H1 (cell line): ENCODE data around the gene PAQR4. TPM values are rescaled to one million over a fixed set of nuclear protein-coding genes. Genes with fewer than 3 reads are reported as not detected.

Experiments
- CTCF ChIA-PET: fragments of 300-600 bp; sonication (Branson Sonifier 250); formaldehyde crosslinking; loops from one replicate; lab custom pipeline; 2021; ENCODE audit not compliant: partially characterized antibody; lab: Charles Lee
- POLR2A ChIA-PET: fragments of 300-600 bp; sonication (Branson Sonifier 250); formaldehyde crosslinking; loops from one replicate; lab custom pipeline; 2021; ENCODE audit warnings: inconsistent platforms; ENCODE audit not compliant: partially characterized antibody; lab: Charles Lee
- DNase-seq, 2 experiments: peaks; one replicate each; pipeline versions ENCODE4 v3.0.0 to v3.0.0-alpha.2; 2010 to 2022; ENCODE audit warnings: low spot score in 2 of 2, low read depth in 1 of 2, mixed read lengths in 1 of 2
- FAIRE-seq: peaks from 2 replicates; lab custom pipeline; 2011; peaks lifted over from hg19 to GRCh38; lab: Jason Lieb, UNC
- H2AFZ ChIP-seq: 2 replicates; pipeline ENCODE4 v1.8.1; 2012; ENCODE audit warnings: low read length, inconsistent platforms
- H2AK5ac ChIP-seq: 2 replicates; pipeline ENCODE4 v1.6.1; 2013; ENCODE audit warnings: low read depth, low read length
- H2BK120ac ChIP-seq: replicated peaks from 2 replicates; pipeline ENCODE3; 2013; ENCODE audit warnings: low read depth, low read length, inconsistent platforms
- H2BK12ac ChIP-seq: 2 replicates; pipeline ENCODE4 v1.6.1; 2013; ENCODE audit warnings: low read depth, low read length
- H2BK15ac ChIP-seq: 2 replicates; pipeline ENCODE4 v1.6.1; 2013; ENCODE audit warnings: low read length
- H2BK20ac ChIP-seq: 2 replicates; pipeline ENCODE4 v1.6.1; 2013; ENCODE audit warnings: low read length
- H2BK5ac ChIP-seq: 2 replicates; pipeline ENCODE4 v1.6.1; 2013; ENCODE audit warnings: low read depth, low read length
- H3K14ac ChIP-seq: 2 replicates; pipeline ENCODE4 v1.6.1; 2013; ENCODE audit warnings: inconsistent platforms; ENCODE audit not compliant: insufficient read length
- H3K18ac ChIP-seq: 2 replicates; pipeline ENCODE4 v1.6.1; 2013; ENCODE audit warnings: low read length; ENCODE audit errors: extremely low read depth
- H3K23ac ChIP-seq: 2 replicates; pipeline ENCODE4 v1.6.1; 2013; ENCODE audit warnings: inconsistent platforms; ENCODE audit not compliant: insufficient read length
- H3K23me2 ChIP-seq: 2 replicates; pipeline ENCODE4 v1.6.1; 2013; ENCODE audit warnings: low read depth, low read length
- H3K27ac ChIP-seq: 2 replicates; pipeline ENCODE4 v1.6.1; 2011; ENCODE audit warnings: low read depth, low read length, inconsistent platforms
- H3K27me3 ChIP-seq, 4 experiments: replicated peaks in 1 of 4; 1 replicate in 1 of 4; 2 replicates in 3 of 4; pipeline versions ENCODE4 v1.6.1 to v1.8.1; 2011 to 2013; ENCODE audit warnings: low read length in 3 of 4, mild to moderate bottlenecking in 3 of 4, inconsistent platforms in 2 of 4, mixed read lengths in 2 of 4, moderate library complexity in 1 of 4; ENCODE audit not compliant: control insufficient read depth in 3 of 4, insufficient read depth in 3 of 4; ENCODE audit errors: extremely low read depth in 1 of 4
- H3K36me3 ChIP-seq, 4 experiments: 2 replicates each; pipeline versions ENCODE4 v1.6.1 to v1.8.1; 2011 to 2013; ENCODE audit warnings: mild to moderate bottlenecking in 4 of 4, low read length in 3 of 4, moderate library complexity in 2 of 4, control low read depth in 1 of 4, inconsistent platforms in 1 of 4; ENCODE audit not compliant: insufficient read depth in 4 of 4, control insufficient read depth in 2 of 4
- H3K4ac ChIP-seq: replicated peaks from 2 replicates; pipeline ENCODE3; 2013; ENCODE audit warnings: low read length, low read depth, mixed read lengths, inconsistent platforms; ENCODE audit not compliant: insufficient read length
- H3K4me1 ChIP-seq, 4 experiments: replicated peaks in 1 of 4; 1 replicate in 1 of 4; 2 replicates in 3 of 4; pipeline versions ENCODE4 v1.6.1 to v1.8.1; 2011 to 2013; ENCODE audit warnings: low read length in 3 of 4, inconsistent platforms in 2 of 4, mixed read lengths in 1 of 4; ENCODE audit not compliant: insufficient read depth in 4 of 4, control insufficient read depth in 3 of 4
- H3K4me2 ChIP-seq, 2 experiments: 2 replicates each; pipeline versions ENCODE4 v1.6.1 to v1.8.1; 2011 to 2013; ENCODE audit warnings: low read depth in 2 of 2, low read length in 2 of 2, control low read depth in 1 of 2, inconsistent platforms in 1 of 2, mild to moderate bottlenecking in 1 of 2; ENCODE audit not compliant: insufficient read depth in 1 of 2
- H3K4me3 ChIP-seq, 4 experiments: fragments of 200-600, 300-600 bp in 1 of 4; sonication (generic), shearing (Covaris generic), sonication (Bioruptor Twin) in 1 of 4; 2 replicates each; pipeline versions ENCODE4 v1.5.1 to v1.8.1; 2011 to 2016; ENCODE audit warnings: low read length in 4 of 4, low read depth in 3 of 4, control low read depth in 2 of 4, inconsistent platforms in 2 of 4, mild to moderate bottlenecking in 2 of 4, mixed read lengths in 1 of 4, moderate library complexity in 1 of 4; ENCODE audit not compliant: insufficient read depth in 2 of 4; ENCODE audit errors: extremely low read depth in 1 of 4
- H3K56ac ChIP-seq: replicated peaks from 2 replicates; pipeline ENCODE3; 2013; ENCODE audit warnings: low read depth, mild to moderate bottlenecking, mixed read lengths, low read length, inconsistent platforms; ENCODE audit not compliant: insufficient read length
- H3K79me1 ChIP-seq: 2 replicates; pipeline ENCODE4 v1.6.1; 2013; ENCODE audit warnings: low read depth, low read length, control low read depth
- H3K79me2 ChIP-seq, 2 experiments: 2 replicates each; pipeline versions ENCODE4 v1.6.1 to v1.8.1; 2012 to 2013; ENCODE audit warnings: low read length in 2 of 2, mild to moderate bottlenecking in 2 of 2, inconsistent platforms in 1 of 2; ENCODE audit not compliant: insufficient read depth in 2 of 2, control insufficient read depth in 1 of 2
- H3K9ac ChIP-seq, 4 experiments: replicated peaks in 1 of 4; 1 replicate in 1 of 4; 2 replicates in 3 of 4; pipeline versions ENCODE4 v1.6.1 to v1.8.1; 2011 to 2013; ENCODE audit warnings: low read depth in 3 of 4, low read length in 3 of 4, control low read depth in 2 of 4, mild to moderate bottlenecking in 2 of 4, moderate library complexity in 2 of 4, inconsistent platforms in 1 of 4; ENCODE audit errors: extremely low read depth in 1 of 4
- H3K9me3 ChIP-seq, 2 experiments: 2 replicates each; pipeline versions ENCODE4 v1.6.1 to v1.8.1; 2012 to 2013; ENCODE audit warnings: mild to moderate bottlenecking in 2 of 2, moderate library complexity in 2 of 2, control low read depth in 1 of 2, inconsistent platforms in 1 of 2, low read depth in 1 of 2, low read length in 1 of 2, mixed read lengths in 1 of 2; ENCODE audit not compliant: insufficient read depth in 2 of 2
- H4K20me1 ChIP-seq, 2 experiments: replicated peaks in 1 of 2; 2 replicates each; pipeline versions ENCODE3 to v1.8.1; 2011 to 2013; ENCODE audit warnings: inconsistent platforms in 2 of 2, low read length in 2 of 2, mild to moderate bottlenecking in 1 of 2; ENCODE audit not compliant: insufficient read depth in 2 of 2, control insufficient read depth in 1 of 2
- H4K5ac ChIP-seq: 2 replicates; pipeline ENCODE4 v1.6.1; 2013; ENCODE audit warnings: low read length, low read depth, mixed read lengths, inconsistent platforms; ENCODE audit not compliant: insufficient read length
- H4K8ac ChIP-seq: 2 replicates; pipeline ENCODE4 v1.8.0; 2013; ENCODE audit warnings: mild to moderate bottlenecking, moderate library complexity, low read length, inconsistent platforms; ENCODE audit not compliant: insufficient read depth; ENCODE audit errors: extremely low read depth
- H4K91ac ChIP-seq: replicated peaks from 2 replicates; pipeline ENCODE3; 2013; ENCODE audit warnings: low read length, mixed read lengths, inconsistent platforms; ENCODE audit not compliant: insufficient read length
- CHD2 ChIP-seq: IDR thresholded peaks from 2 replicates; pipeline ENCODE4 v1.6.1; 2012; ENCODE audit warnings: low read length, improper control_type of control experiment
- GTF2F1 ChIP-seq: IDR thresholded peaks from 2 replicates; pipeline ENCODE4 v1.6.1; 2012; ENCODE audit warnings: low read depth, low read length, improper control_type of control experiment, borderline replicate concordance
- KDM4A ChIP-seq: IDR thresholded peaks from one replicate; pipeline ENCODE4 v1.7.1; 2012; ENCODE audit warnings: low read depth, mild to moderate bottlenecking, moderate library complexity, low read length, inconsistent platforms; ENCODE audit not compliant: severe bottlenecking
- POLR2AphosphoS5 ChIP-seq: IDR thresholded peaks from 2 replicates; pipeline ENCODE4 v1.6.1; 2011; ENCODE audit warnings: low read depth, low read length
- SIRT6 ChIP-seq: IDR thresholded peaks from one replicate; pipeline ENCODE4 v1.7.1; 2012; ENCODE audit warnings: low read length, inconsistent platforms
- SIX5 ChIP-seq: IDR thresholded peaks from 2 replicates; pipeline ENCODE4 v1.6.1; 2011; ENCODE audit warnings: mild to moderate bottlenecking, low read depth, low read length
- WGBS, 2 experiments: shearing (Covaris generic) in 1 of 2; methylation state at CpG; one replicate each; pipeline versions ENCODE4 v1.1.6 to v1.1.7; 2013 to 2015; ENCODE audit warnings: low lambda C conversion rate in 2 of 2, mixed read lengths in 2 of 2, inconsistent platforms in 1 of 2, low coverage in 1 of 2, missing lambda C conversion rate in 1 of 2; ENCODE audit not compliant: insufficient replicate concordance in 2 of 2, insufficient coverage in 1 of 2, insufficient read length in 1 of 2; ENCODE audit errors: extremely low coverage in 1 of 2, missing lambda C conversion rate in 1 of 2; 5-methylcytosine and 5-hydroxymethylcytosine counted together
- polyA plus RNA-seq, 7 experiments: library from polyadenylated mRNA; depleted of rRNA in 3 of 7; stranded (reverse) in 5 of 7; unstranded in 2 of 7; fragments of >200 nt in 5 of 7; fragments of 200-250 nt in 2 of 7; gene quantifications; 1 replicate in 5 of 7; 2 replicates in 1 of 7; 4 replicates in 1 of 7; pipeline versions ENCODE4 v1.2.1 to v1.2.3, GENCODE V29; 2011 to 2013; ENCODE audit warnings: missing spikeins in 2 of 7, mixed read lengths in 2 of 7
- total RNA-seq: library from RNA; stranded (reverse); fragmentation: NEBNext Ultra II Directional; extraction: Animal tissue kit (Norgen Biotek cat#: 25700); gene quantifications from 2 replicates; pipeline ENCODE4 v1.2.1, GENCODE V29; 2021

PAQR4 gene
- total and polyA plus RNA-seq, 2 of the 8 experiments (the other 6 are each of a cell fraction or from before 2014, with no cell fraction given): 28.2 to 34.6 TPM

- Histone ChIP-seq H3K56ac (no peak overlapping the region), H2AFZ (no peak overlapping the region), H3K27me3 (no peaks in the 10 kb centered on the region), H4K91ac (no peak overlapping the region), H3K4me3 (peak overlapping the region in 1 of 4 experiments; percentile 58; a peak in 1 of 8 replicates), H2AK5ac (no peak overlapping the region), H3K79me2 (peaks cover 0 to 6% of the 10 kb centered on the region in 2 experiments; a peak in 1 of 4 replicates), H2BK20ac (no peak overlapping the region), H4K8ac (no peak overlapping the region; the same call in 1 of the 2 replicates), H3K27ac (no peak overlapping the region), H3K14ac (no peak overlapping the region), H3K4me2 (peak overlapping the region in 1 of 2 experiments; percentile 88; a peak in 2 of 4 replicates), H3K18ac (no peak overlapping the region), H3K4ac (no peak overlapping the region), H2BK12ac (no peak overlapping the region), H3K79me1 (no peaks in the 10 kb centered on the region; the same call in 1 of the 2 replicates), H4K20me1 (no peaks in the 10 kb centered on the region), H3K23ac (no peak overlapping the region), H2BK120ac (no peak overlapping the region), H2BK15ac (no peak overlapping the region), H4K5ac (no peak overlapping the region), H3K36me3 (peaks cover 0 to 3% (median 0%) of the 10 kb centered on the region in 4 experiments; a peak in 1 of 8 replicates), H3K9me3 (no peaks in the 10 kb centered on the region), H3K9ac (peak overlapping the region in 1 of 4 experiments; percentile 41; a peak in 1 of 7 replicates), H2BK5ac (no peak overlapping the region), H3K4me1 (peaks cover 11 to 35% (median 30%) of the 10 kb centered on the region in 4 experiments), H3K23me2 (peaks cover 13% of the 10 kb centered on the region)
- 0% methylated on average over 11 of the region's 67 CpGs; no CpG with 5 or more reads in 1 of the 2 experiments for WGBS, 2 experiments
- FAIRE-seq (no peak), DNase-seq (no peak)
- CTCF ChIA-PET: interaction anchor here (0.6 to 17.3 kb wide), 15 partner anchors 8 to 102 kb away, joined by 3 to 639 read pairs (median 3); partner anchors contain the start of genes BICDL2, CLDN6, CLDN9 and HCFC1R1
- TF ChIP-seq POLR2AphosphoS5: no peak
- no peak for TF ChIP-seq KDM4A
- TF ChIP-seq SIX5: no peak
- no peak for TF ChIP-seq SIRT6
- no peak for TF ChIP-seq CHD2
- no peak for TF ChIP-seq GTF2F1
- POLR2A ChIA-PET: interaction anchor here (0.6 to 35.7 kb wide), 15 partner anchors 11 to 134 kb away, joined by 3 to 1808 read pairs (median 4); partner anchors contain the start of genes BICDL2, CLDN6, CLDN9 and HCFC1R1
Measured at GRCh38 chr16:3004319-3004718, 35.2 kb downstream of the PAQR4 start.
